DND-41 (cell line): Measurements from ENCODE around the gene ACIN1.

Experiments used
- EZH2 ChIP-seq: IDR thresholded peaks from 3 replicates; pipeline ENCODE4 v1.6.1; 2012; ENCODE audit warnings: borderline replicate concordance, low read depth, mild to moderate bottlenecking, moderate library complexity, low read length, inconsistent platforms; ENCODE audit not compliant: severe bottlenecking
- TF ChIP-seq, protein P1 (sequence below): IDR thresholded peaks from 2 replicates; pipeline ENCODE4 v1.5.1; 2012; ENCODE audit warnings: borderline replicate concordance, low read length, moderate library complexity, mild to moderate bottlenecking; ENCODE audit not compliant: poor library complexity, severe bottlenecking; ENCODE audit errors: extremely low read depth

DNA sequence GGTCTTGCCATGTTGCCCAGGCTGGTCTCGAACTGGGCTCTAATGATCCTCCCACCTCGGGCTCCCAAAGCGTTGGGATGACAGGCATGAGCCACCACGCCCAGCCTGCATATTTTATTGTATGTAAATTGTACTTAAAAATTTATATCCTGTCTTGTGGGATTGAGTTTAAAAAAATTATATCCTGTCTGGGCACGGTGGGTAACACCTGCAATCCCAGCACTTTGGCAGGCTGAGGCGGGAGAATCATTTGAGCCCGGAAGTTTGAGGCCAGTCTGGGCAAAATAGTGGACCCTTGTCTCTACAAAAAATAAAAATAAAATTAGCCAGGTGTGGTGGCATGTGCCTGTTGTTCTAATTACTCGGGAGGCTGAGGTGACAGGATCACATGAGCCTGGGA, 38.0 kb upstream of the ACIN1 start:
- TF ChIP-seq, protein P1, sequence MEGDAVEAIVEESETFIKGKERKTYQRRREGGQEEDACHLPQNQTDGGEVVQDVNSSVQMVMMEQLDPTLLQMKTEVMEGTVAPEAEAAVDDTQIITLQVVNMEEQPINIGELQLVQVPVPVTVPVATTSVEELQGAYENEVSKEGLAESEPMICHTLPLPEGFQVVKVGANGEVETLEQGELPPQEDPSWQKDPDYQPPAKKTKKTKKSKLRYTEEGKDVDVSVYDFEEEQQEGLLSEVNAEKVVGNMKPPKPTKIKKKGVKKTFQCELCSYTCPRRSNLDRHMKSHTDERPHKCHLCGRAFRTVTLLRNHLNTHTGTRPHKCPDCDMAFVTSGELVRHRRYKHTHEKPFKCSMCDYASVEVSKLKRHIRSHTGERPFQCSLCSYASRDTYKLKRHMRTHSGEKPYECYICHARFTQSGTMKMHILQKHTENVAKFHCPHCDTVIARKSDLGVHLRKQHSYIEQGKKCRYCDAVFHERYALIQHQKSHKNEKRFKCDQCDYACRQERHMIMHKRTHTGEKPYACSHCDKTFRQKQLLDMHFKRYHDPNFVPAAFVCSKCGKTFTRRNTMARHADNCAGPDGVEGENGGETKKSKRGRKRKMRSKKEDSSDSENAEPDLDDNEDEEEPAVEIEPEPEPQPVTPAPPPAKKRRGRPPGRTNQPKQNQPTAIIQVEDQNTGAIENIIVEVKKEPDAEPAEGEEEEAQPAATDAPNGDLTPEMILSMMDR = no peak
- no peak for TF ChIP-seq EZH2
